ENCODE data around the gene ZNF124.

DNA sequence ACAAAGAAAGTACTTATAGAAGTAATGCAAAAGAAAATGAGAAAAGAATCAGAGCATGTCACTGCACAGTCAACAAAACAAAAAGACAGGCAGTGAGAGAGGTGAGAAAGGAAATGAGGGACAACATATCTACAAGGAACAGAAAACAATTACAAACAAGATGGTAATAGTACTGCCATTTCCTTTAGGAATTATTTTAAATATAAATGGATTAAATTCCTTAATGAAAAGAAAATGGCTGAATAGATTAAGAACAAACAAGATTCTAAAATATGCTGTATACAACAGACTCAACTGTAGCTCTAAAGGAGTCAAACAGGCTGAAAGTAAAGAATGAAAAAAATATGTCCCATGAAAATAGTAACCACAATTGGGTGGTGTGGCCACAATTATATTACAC is 22.1 kb upstream of the ZNF124 start:
- no peak for TF ChIP-seq POLR2A (IDR thresholded peaks at IDR 0.05)
- TF ChIP-seq, protein P1, sequence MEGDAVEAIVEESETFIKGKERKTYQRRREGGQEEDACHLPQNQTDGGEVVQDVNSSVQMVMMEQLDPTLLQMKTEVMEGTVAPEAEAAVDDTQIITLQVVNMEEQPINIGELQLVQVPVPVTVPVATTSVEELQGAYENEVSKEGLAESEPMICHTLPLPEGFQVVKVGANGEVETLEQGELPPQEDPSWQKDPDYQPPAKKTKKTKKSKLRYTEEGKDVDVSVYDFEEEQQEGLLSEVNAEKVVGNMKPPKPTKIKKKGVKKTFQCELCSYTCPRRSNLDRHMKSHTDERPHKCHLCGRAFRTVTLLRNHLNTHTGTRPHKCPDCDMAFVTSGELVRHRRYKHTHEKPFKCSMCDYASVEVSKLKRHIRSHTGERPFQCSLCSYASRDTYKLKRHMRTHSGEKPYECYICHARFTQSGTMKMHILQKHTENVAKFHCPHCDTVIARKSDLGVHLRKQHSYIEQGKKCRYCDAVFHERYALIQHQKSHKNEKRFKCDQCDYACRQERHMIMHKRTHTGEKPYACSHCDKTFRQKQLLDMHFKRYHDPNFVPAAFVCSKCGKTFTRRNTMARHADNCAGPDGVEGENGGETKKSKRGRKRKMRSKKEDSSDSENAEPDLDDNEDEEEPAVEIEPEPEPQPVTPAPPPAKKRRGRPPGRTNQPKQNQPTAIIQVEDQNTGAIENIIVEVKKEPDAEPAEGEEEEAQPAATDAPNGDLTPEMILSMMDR (IDR thresholded peaks at IDR 0.05), result no peak
